Vagina (tissue), 2 donors: Measurements from ENCODE around the gene IFT43.

Source experiments
- CTCF ChIP-seq, 3 experiments: fragments of 450-650 bp in 2 of 3; fragments of 200-600 bp in 1 of 3; sonication (generic) in 1 of 3; IDR thresholded peaks; one replicate each; pipeline ENCODE4 v1.5.1; 2017 to 2019; ENCODE audit warnings: antibody characterized with exemption in 3 of 3, mild to moderate bottlenecking in 2 of 3, moderate library complexity in 2 of 3
- POLR2A ChIP-seq, 2 donors: fragments of 450-650 bp; IDR thresholded peaks; one replicate each; pipeline ENCODE4 v1.6.1; 2017; ENCODE audit warnings: antibody characterized with exemption in 2 of 2, mild to moderate bottlenecking in 2 of 2, moderate library complexity in 2 of 2

GRCh38 chr14:76002383-76002782 is 16.8 kb downstream of the IFT43 start:
- TF ChIP-seq CTCF (IDR thresholded peaks at IDR 0.05), result no peak
- no peak for TF ChIP-seq POLR2A (IDR thresholded peaks at IDR 0.05)
